ENCODE data around the gene PREX1.

The PREX1 gene

DNA sequence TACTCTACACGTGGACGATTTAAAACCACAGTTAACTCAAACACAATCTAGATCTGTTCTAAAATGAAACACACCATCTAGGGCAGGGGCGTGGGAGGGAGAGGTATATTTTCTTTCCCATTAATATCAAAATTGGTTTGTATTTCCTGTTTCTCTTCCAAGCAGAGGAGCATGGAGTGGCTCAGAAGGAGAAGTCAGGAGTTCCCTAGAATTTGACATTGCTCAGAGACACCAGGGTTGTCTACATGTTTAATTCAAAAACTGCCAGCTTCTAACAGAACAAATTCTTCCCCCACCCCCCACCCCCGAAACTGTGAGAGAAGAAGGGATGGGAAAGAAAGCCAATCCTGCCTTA is 2.3 kb downstream of the PREX1 start:
- no peak for DNase-seq

DNA sequence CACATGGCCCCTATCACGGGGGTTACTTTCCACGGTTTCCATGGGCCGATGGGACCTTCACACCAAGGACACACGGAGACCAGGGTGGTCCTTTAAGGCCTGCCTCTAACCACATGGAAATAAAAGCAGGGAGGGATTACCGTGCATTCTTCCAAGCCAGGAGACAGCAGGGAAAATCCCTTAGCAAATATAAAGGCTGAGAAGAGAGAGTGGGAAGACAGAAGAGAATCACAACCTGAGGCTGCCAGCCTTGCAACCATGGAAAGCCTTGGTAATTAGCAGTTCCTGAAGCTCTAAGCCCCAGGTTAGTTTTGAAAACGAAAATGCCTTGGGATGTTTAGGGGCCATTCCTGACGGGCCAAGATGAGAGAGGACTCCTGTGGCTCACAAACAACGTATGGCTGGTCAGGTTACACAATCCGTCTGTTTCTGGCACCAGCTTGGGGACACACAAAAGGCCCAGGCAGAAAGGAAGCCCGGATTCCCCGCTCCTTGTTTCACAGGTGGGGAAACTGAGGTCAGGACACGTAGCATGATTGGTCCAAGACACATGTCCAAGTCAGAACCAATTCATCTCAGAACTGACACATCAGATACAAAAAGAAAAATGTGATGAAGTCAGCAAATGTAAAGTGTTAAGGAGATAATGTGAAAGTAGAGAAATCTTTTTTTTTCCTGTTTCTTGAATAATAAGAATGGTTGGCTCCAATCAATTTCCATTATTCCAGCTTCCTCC is 2.8 kb downstream of the PREX1 start:
- no peak for DNase-seq

DNA sequence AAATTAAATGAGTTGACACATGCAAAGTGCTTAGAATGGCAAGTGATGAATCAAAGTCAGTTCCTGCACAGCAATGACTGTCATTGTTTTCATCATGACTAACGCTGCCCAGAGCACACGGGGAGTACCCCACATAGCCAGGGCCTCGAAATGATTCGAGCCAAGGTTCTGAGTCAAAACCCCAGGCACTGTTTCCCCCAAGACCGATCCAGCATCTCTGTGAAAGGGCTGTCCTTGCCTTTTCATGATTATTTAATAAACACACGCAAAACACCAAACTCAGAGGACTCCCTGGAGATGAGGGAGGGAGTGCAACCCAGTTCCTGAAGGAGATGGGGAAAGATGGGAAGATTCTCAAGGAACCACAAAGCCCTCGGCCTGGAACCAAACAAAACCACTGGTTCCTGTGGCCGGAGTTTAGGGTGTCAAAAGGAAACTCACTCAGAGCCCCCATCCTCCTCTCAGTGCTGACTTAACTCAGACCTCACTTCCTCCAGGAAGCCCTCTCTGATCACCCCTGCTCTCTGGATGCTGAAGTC is 3.8 kb downstream of the PREX1 start:
- DNase-seq = no peak

DNA sequence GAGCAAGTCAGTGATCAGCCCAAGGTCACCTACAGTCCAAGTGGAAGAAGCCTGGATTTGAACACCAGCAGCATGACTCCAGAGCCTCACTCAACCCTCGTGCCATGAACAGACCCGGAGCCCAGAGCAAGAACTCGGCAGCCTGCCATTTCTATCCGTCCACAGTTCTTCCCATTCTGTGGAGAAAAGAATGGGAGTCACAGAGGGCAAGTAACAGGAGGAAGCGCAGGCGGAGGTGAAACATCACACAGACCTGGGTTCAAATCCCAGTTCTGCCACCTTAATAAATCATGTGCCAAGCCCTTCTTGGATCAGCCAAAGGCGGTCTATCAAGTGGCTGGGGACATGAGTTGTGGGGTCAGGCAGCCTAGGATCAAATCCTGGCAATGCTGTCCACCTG is 4.3 kb downstream of the PREX1 start:
- no peak for DNase-seq

DNA sequence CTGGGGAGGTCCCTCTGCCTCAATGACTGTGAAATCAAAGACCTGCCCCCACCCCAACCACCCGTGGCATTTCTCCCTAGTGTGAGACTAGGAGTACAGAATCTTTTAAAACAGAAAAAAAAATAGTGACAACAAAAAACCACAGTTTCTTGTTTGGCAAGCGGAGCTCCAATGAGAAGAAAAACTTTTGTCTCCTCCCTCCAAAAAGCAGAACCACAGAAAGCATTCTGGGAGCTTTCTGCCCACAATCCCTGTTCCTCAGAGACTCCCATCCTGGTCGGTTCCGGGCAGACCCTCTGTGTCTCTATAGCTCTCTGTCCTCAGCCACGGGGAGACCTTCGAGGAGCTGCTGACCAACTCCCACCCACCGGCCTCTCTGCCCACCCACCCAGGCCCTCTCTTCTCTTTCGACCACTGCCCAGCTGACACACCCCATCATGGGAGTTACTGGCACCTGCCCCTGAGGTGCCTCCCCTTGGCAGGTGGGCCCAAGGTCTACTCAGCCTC is 4.9 kb downstream of the PREX1 start:
- DNase-seq = no peak

DNA sequence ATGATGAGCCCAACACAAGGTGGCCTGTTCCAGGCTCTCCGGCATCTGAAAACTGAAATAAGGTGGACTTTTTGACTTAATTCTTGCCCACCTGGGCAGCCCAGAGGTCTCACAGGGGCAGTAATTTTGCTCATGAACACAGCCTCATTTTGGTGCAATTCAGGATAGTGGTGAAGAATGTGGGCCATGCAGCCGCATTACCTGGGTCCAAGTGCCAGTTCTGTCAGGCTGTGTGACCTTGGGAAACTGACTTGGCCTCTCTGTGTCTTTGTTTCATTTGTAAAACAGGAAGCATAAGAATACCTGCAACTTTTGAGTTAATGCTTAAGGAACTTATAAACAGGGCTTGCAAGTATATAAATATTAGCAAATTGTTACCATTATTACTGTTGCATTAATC is 5.6 kb downstream of the PREX1 start:
- DNase-seq = no peak

DNA sequence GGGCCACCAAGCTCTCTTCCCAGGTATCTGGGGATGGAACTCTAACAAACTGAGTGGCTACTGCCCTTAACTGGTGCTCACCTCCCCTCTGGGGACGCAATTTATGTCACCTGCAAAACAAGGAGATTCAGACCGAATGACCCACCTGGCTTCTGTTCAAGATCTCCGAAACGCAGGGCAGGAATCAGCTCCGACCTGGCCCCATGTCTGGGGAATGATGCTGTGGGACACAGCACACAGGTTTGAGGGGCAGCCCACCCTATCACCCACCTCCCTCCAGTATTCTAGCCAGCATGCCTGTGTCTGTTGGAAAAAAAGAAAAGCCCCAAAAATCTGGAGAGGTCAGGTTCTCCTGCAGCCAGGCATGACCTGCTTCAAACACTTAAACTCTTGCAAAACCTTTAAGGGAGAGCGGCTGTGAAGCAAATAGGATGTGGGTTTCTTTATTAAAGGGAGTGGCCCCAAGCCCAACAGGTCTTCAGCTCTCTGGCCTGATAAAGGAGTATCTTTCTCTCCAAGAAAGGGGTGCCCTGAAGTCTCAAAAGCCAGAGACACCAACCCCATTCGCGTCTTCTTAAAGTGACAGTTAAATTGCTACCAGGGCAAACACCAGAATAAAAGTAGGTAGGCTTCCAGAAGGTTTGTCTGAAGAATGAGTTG is 6.4 kb downstream of the PREX1 start:
- DNase-seq = no peak

DNA sequence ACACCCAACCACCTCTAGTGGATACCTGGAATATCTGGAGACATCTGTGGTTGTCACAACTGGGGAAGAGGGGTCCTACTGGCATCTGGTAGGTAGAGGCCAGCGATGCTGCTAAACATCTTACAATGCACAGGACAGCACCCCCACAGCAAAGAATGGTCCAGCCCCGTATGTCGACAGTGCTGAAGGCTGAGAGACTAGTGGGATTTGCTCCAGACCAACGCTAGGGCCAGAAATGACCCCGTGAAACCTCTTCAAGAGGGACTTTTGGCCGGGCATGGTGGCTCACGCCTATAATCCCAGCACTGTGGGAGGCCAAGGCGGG is 7.2 kb downstream of the PREX1 start:
- DNase-seq = no peak

DNA sequence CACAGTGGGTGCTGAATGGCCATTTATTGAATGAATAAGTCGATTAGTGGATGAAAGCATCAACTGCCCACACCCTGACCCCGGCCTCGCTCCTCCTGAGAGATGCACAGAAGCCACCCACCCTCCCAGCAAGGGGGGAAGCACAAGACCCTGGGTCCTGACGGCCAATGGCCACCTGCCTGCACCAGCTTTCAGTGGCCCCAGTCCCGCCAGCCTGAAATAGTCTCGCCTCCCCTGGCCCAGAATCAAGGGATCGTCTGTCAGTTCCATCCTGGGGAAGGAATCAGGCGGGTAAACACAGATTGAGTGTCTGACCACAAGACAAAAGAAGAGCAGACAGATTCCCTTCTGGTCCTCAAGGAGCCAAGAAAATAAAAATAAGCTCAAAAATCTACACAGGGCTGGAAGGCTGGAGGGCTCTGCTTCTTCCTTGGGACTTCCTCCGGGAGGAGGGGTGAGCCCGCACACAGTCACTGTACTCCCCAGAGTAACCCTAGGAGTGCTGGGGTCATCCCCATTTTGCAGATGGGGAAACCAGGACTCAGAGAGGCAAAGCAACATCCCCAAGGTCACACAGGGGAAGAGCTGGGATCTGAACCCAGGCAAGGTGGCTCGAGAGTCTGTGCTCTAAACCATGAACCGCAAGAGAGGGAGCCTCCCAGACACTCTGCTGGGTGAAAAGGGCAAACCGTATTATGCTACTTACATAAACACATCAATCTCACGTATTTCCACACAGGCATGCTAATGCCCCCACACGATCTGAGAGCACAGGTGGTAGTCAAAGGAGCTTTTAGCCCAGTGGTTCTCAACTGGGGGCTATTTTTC is 7.8 kb downstream of the PREX1 start:
- DNase-seq = no peak

DNA sequence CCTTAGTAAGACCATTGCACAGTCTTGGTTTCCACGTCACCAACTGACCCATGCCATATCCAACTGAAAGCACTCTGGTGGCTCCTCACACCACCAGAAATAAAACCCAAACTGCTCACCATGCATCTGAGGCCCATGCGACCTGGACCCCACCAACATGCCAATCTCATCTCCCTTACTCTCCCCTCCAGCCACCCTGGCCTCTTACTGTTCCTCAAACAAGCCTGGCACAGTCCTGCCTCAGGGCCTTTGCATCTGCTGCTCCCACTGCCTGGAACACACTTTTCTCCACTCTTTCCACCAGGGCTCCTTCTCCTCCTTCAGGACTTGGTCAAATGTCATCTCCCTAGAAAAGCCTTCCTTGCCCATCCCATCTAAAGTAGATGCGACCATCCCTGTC is 8.7 kb downstream of the PREX1 start:
- DNase-seq = no peak

DNA sequence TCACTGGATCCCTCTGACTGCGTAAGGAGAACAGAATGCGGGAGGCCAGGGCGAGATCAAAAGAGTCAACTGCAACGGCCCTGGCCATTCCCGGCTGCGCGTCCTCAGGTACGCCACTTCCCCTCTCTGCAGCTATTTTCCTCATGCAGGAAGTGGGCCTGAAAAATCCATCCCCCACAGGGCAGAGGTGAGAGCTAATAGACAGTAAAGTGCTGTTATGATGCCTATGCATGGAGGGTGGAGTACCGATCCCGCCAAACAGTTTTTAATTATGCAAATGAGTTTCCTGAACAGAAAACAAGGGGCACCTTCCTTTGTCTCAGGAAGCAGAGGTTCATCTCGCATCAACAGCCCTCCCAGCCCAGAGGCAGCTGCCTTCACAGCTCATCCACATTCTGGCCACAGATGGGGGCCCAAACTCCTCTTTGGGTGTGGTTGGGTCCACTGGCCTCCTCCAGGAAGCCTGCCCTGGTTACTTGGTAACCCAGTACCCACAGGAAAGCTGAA is 9.3 kb downstream of the PREX1 start:
- no peak for DNase-seq

DNA sequence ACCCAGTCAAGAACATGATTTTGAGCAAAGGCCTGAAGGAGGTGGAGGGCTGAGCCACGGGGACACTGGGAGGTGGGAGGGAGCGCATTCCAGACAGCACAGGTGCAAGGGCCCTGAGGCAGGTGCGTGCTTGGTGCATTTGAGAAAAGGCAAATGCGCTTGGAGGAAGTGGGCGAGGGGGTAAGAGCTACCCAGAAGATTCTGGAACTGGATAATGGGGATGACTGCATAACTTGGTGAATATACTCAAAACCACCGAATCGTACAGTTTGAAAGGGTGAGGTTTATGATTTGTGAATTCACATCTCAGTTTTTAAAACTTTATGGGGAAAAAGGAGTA is 9.8 kb downstream of the PREX1 start:
- DNase-seq = no peak

DNA sequence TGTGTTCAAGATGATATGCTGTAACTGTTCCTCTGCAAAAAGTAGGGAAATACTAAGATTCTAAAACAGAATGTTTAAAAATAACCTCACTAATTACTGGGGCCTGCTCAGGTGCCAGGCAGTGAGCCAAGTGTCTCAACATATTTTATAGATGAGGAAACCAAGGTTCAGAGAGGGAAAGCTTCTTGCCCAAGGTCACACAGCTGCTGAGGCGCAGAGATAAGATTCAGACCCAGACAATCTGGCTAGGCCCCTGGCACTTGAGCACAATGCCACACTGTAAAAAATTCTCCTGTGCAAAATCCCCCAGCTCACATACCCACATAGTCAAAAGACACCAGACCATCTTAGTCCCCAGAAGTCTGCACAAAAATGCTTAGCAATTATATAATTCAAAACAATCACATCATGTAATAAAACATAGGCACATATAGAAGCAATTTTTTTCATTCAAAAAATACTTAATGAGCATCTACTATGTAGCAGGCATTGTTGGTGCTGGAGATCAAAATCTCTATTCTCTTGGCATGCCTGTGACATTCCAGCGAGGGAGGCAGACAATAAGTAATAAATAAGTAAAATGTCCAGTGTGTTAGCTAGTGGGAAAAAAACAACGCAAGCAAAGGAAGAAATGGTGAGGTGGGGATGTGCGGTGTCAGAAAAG is 10.3 kb downstream of the PREX1 start:
- DNase-seq = no peak

DNA sequence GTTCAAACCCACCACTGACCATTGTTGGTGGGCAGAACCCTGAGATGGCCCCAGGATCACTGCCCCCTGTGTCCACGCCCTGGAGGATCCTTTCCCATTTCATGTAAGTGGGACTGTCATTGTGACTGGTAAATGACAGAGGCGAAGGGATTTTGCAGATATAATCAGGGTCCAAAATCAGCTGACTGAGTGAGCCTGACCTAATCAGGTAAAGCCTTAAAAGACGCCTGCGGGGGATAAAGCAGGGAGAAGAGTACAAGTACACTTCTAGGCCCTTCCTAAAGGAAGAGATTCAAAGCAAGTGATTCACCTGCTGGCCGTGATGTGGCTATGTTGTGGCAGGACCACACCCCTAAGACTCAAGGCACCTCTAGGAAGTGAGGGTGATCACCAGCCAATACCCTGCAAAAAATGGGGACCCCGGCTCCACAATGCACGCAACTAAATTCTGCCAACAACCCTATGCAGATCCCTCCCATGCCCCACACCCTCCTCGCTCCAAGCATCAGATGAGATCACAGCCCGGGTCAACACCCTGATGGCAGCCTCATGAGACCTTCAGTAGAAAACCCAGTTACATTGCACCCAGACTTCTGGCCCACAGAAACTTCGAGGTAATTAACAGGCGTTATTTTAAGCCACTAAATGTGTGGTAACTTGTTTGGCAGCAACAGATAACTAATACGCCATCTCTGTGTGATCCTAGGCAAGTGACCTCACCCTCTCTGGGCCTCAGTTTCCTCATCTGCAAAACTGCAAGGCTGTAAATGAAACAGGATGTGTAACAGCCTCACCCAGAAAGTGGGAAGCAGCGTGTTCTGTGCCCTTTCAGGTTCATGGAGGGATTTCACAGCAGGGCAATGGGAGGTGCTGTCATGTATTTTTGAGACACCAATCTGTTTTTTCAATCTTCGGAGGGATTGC is 11.3 kb downstream of the PREX1 start:
- no peak for DNase-seq

DNA sequence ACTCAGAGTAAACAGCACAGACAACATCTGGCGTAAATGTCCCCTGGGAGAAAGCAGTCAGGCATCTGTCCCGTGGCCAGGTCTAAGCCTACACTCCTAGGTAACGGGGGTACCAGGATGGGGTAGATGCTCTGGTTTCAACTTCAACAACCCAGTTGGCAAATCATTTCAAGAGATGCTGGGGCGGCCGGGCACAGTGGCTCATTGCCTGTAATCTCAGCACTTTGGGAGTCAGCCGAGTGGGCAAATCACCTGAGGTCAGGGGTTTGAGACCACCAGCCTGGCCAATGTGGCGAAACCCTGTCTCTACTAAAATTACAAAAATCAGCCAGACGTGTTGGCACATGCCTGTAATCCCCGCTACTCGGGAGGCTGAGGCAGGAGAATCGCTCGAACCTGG is 12.3 kb downstream of the PREX1 start:
- no peak for DNase-seq

DNA sequence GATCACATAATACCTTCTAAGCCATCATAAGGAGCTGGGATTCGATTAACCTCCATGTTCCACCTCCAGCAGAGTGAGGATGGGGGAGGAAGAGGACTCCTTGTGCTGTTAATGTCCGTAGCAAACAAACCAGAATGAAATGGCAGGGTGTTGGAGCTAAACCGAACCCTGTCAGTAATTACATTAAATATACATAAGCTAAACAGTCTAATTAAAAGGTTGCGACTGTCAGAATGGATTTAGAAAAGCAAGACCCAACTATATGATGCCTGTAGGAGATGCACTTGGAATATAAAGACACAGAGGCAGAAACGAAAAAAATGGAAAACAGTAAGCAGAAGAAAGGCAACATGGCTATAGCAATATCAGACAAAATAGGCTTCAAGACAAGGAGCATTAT is 13.2 kb downstream of the PREX1 start:
- DNase-seq = no peak

DNA sequence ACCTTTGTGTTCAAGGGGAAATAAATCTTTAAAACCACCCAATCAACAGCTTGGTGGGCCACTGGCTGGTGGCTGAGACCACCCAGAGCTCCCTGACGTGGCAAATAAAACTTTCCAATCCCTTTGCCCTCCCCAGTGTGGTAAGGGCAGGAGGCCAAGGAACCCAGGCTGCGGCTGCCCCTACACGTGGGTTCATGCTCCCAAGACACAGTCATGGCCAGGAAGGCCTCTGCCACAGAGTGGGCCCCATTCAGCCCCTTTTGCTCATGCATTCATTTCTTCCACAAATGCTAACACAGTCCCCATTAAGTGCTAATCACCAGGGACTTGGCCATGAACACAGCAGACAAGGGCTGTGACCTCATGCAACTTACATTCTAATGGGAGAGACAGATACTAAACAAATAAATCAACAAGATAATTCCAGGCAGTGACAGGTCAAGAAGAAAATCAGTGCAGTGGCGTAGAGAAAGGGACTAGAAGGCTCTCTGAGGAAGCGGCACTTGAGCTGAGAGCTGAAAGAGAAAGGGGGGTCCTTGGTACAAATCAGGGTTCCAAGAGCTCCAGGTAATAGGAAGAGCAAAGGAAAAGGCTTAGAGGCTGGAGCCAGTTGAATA is 13.8 kb downstream of the PREX1 start:
- no peak for DNase-seq

DNA sequence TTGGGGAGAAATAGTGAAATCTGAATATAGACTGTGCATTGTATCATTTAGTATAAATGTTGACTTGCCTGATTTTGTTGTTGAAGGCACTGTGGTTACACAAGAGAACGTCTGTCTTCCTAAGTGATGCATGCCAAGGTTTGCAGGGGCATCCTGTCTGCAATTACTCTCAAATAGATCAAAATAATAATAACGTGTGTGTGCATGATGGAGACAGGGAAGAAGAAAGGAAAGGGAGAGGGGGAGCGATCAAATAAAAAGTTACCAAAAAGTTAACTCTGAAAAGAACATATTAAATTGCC is 14.4 kb downstream of the PREX1 start:
- DNase-seq = no peak

DNA sequence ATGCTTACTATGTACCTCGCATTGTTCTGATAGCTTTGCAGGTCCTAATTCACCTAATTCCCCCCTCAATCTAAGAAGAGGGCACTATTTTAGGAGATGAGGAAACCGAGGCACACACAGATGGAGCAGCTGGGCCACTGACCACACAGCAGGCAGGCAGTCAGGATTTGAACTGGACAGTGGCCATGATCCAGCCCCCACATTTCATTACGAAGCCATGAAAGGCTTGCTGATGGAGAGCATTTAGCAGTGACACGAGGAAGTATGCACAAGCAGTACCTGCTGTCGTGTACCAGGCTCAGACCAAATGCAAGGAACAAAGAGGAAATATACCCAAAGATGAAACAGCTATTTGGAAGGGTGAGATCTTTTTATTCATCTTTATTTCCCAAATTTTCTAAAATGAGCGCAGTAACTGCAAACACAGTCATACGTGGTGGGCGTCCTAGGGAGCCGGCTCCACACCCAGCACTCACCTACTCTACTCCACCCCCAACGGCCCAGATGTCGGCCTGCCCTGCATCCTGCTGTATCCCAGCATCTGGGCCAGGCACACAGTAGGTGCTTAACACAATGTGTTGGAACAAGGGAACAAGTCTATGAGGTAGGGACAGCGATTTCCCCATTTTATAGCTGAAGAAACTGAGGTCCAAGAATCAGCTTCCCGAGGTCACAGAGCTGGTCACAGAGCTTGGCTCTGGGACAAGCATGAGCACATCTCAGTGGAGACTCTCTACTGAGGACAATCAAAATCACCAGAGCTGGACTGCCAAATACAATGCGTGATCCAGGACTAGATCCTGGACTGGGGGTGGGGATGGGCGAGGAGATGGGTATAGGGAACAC is 15.0 kb downstream of the PREX1 start:
- no peak for DNase-seq

DNA sequence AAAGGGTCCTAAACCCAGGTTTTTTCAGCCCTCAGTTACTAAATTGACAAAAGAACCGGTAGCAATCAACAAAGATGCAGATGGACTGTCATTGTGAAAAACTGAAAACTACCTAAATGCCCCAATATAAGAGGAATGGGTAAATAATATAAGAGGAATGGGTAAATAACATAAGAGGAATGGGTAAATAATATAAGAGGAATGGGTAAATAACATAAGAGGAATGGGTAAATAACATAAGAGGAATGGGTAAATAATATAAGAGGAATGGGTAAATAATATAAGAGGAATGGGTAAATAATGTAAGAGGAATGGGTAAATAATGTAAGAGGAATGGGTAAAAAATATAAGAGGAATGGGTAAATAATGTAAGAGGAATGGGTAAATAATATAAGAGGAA is 15.7 kb downstream of the PREX1 start:
- peak; percentile 14 for DNase-seq

DNA sequence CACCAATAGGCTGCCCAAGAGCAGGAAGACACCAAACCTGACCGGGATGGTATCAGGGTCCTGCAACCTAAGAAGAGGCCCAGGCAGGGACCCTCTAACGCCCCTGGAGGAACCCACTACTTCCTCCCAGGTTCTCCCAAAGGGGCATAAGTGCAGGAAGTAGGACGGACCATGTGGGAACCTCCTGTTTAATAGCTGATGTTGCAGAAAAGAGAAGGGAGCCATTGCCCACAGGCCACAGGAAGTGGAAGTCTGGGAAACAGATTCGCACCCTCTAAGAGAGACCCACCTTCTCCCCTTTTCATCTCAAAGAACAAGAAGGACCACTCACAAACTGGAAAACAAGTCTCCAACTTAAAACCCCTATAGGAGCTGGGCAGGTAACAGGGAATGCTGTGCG is 18.1 kb downstream of the PREX1 start:
- DNase-seq = no peak

Data from NCI-H510A treated with DMSO at 0.1 percent for 48 hours (cell line).